SK-N-SH (cell line): ENCODE results near the gene S1PR3. TPM values are rescaled to one million over a fixed set of nuclear protein-coding genes. Genes with fewer than 3 reads are reported as not detected.

Experiments
- CTCF ChIA-PET: fragments of 300-600, 350-600 bp; formaldehyde crosslinking; extraction: SDS; loops from one replicate; lab custom pipeline; 2021; lab: Yijun Ruan, JAX
- POLR2A ChIA-PET: fragments of 350-600 bp; sonication (Branson Sonifier 250); formaldehyde crosslinking; extraction: SDS; loops from one replicate; lab custom pipeline; 2020; ENCODE audit warnings: antibody characterized with exemption, inconsistent platforms; lab: Yijun Ruan, JAX
- DNase-seq: peaks from one replicate; pipeline ENCODE4 v3.0.0; 2012
- H2AFZ ChIP-seq: fragments of 200-600 bp; sonication (generic); 2 replicates; pipeline ENCODE4 v1.8.1; 2016; ENCODE audit warnings: antibody characterized with exemption, mild to moderate bottlenecking, low read depth
- H3F3A ChIP-seq: fragments of 200-600 bp; sonication (generic); replicated peaks from 2 replicates; pipeline ENCODE3; 2016; ENCODE audit warnings: antibody characterized with exemption, mild to moderate bottlenecking; ENCODE audit not compliant: insufficient read depth
- H3K27ac ChIP-seq, 2 experiments: fragments of 200-500 bp in 1 of 2; fragments of 200-600 bp in 1 of 2; sonication (Bioruptor generic) in 1 of 2; sonication (generic), shearing (Covaris generic) in 1 of 2; 2 replicates each; pipeline versions ENCODE4 v1.5.1 to v1.6.1; 2014 to 2016; ENCODE audit warnings: low read depth in 2 of 2, inconsistent platforms in 1 of 2, low read length in 1 of 2, mild to moderate bottlenecking in 1 of 2, mixed read lengths in 1 of 2
- H3K27me3 ChIP-seq: fragments of 200-600 bp; sonication (generic), shearing (Covaris generic); 2 replicates; pipeline ENCODE4 v1.6.1; 2016; ENCODE audit warnings: mixed run types; ENCODE audit not compliant: insufficient read depth
- H3K36me3 ChIP-seq, 2 experiments: fragments of 200-500 bp in 1 of 2; fragments of 200-600 bp in 1 of 2; sonication (Bioruptor generic) in 1 of 2; sonication (generic) in 1 of 2; replicated peaks in 1 of 2; 2 replicates each; pipeline versions ENCODE3 to v1.5.1; 2014 to 2016; ENCODE audit warnings: low read length in 1 of 2, mild to moderate bottlenecking in 1 of 2; ENCODE audit not compliant: insufficient read depth in 2 of 2, control insufficient read depth in 1 of 2
- H3K4me1 ChIP-seq, 2 experiments: fragments of 200-500 bp in 1 of 2; fragments of 200-600 bp in 1 of 2; sonication (Bioruptor generic) in 1 of 2; sonication (generic), shearing (Covaris generic) in 1 of 2; 2 replicates each; pipeline versions ENCODE4 v1.5.1 to v1.6.1; 2014 to 2016; ENCODE audit warnings: low read depth in 1 of 2, low read length in 1 of 2, mixed run types in 1 of 2; ENCODE audit not compliant: insufficient read depth in 2 of 2, control insufficient read depth in 1 of 2
- H3K4me2 ChIP-seq: fragments of 200-600 bp; sonication (generic), shearing (Covaris generic); 2 replicates; pipeline ENCODE4 v1.6.1; 2017; ENCODE audit warnings: mixed run types
- H3K4me3 ChIP-seq, 2 experiments: fragments of 200-500 bp in 1 of 2; fragments of 200-600 bp in 1 of 2; sonication (Bioruptor generic) in 1 of 2; sonication (generic), shearing (Covaris generic) in 1 of 2; 2 replicates each; pipeline versions ENCODE4 v1.5.1 to v1.8.1; 2014 to 2016; ENCODE audit warnings: low read depth in 2 of 2, inconsistent platforms in 1 of 2, low read length in 1 of 2, mild to moderate bottlenecking in 1 of 2, mixed read lengths in 1 of 2, moderate library complexity in 1 of 2
- H3K79me2 ChIP-seq: fragments of 200-600 bp; sonication (generic); 2 replicates; pipeline ENCODE4 v1.8.1; 2017; ENCODE audit warnings: mild to moderate bottlenecking; ENCODE audit not compliant: insufficient read depth
- H3K9ac ChIP-seq: fragments of 200-600 bp; sonication (generic); 2 replicates; pipeline ENCODE4 v1.6.1; 2017; ENCODE audit warnings: mixed run types
- H3K9me2 ChIP-seq: fragments of 200-600 bp; sonication (generic); 2 replicates; pipeline ENCODE4 v1.6.1; 2017; ENCODE audit warnings: mixed run types
- H3K9me3 ChIP-seq: fragments of 200-600 bp; sonication (generic); 2 replicates; pipeline ENCODE4 v1.6.1; 2017; ENCODE audit warnings: mixed run types, mild to moderate bottlenecking, moderate library complexity
- H4K20me1 ChIP-seq: fragments of 200-600 bp; sonication (generic); 2 replicates; pipeline ENCODE4 v1.6.1; 2017; ENCODE audit warnings: mild to moderate bottlenecking, mixed run types; ENCODE audit not compliant: insufficient read depth
- EP300 ChIP-seq, 2 experiments: IDR thresholded peaks; 2 replicates each; pipeline versions ENCODE4 v1.4.0 to v1.6.1; 2012; ENCODE audit warnings: borderline replicate concordance in 1 of 2, low read depth in 1 of 2, low read length in 1 of 2
- FOXM1 ChIP-seq: IDR thresholded peaks from 2 replicates; pipeline ENCODE4 v1.4.0; 2012; ENCODE audit warnings: low read depth, mild to moderate bottlenecking
- GABPA ChIP-seq: IDR thresholded peaks from 2 replicates; pipeline ENCODE4 v1.4.0; 2012; ENCODE audit warnings: low read depth, mild to moderate bottlenecking
- JUND ChIP-seq: IDR thresholded peaks from 2 replicates; pipeline ENCODE4 v1.4.0; 2012
- NFIC ChIP-seq: IDR thresholded peaks from 2 replicates; pipeline ENCODE4 v1.4.0; 2012; ENCODE audit warnings: borderline replicate concordance
- RAD21 ChIP-seq: IDR thresholded peaks from 2 replicates; pipeline ENCODE4 v1.6.1; 2012; ENCODE audit warnings: mild to moderate bottlenecking, low read length
- SMC3 ChIP-seq: IDR thresholded peaks from 2 replicates; pipeline ENCODE4 v1.6.1; 2012; ENCODE audit warnings: low read depth, low read length, improper control_type of control experiment
- TAF1 ChIP-seq: IDR thresholded peaks from 2 replicates; pipeline ENCODE4 v1.6.1; 2012; ENCODE audit warnings: low read depth, mild to moderate bottlenecking, low read length, moderate library complexity, borderline replicate concordance
- TCF12 ChIP-seq: IDR thresholded peaks from 2 replicates; pipeline ENCODE4 v1.4.0; 2012
- WGBS: methylation state at CpG from one replicate; pipeline ENCODE4 v1.1.6; 2017; ENCODE audit warnings: low lambda C conversion rate; 5-methylcytosine and 5-hydroxymethylcytosine counted together
- polyA plus RNA-seq, 3 experiments: library from polyadenylated mRNA; depleted of rRNA; stranded (reverse); fragments of >200 nt; gene quantifications; 2 replicates each; pipeline ENCODE4 v1.2.3, GENCODE V29; 2012
- TF ChIP-seq, protein P1 (sequence below): fragments of 150-350 bp; IDR thresholded peaks from 2 replicates; pipeline ENCODE4 v1.6.1; 2017; ENCODE audit warnings: antibody characterized with exemption, low read length, low read depth, borderline replicate concordance
- TF ChIP-seq, protein P2 (sequence below): IDR thresholded peaks from 2 replicates; pipeline ENCODE4 v1.4.0; 2012; ENCODE audit warnings: low read depth, borderline replicate concordance
- TF ChIP-seq, protein P3 (sequence below): IDR thresholded peaks from 2 replicates; pipeline ENCODE4; 2012
- TF ChIP-seq, protein P4 (sequence below): fragments of 200-600 bp; sonication (generic); IDR thresholded peaks from 2 replicates; pipeline ENCODE4 v1.6.1; 2017; ENCODE audit warnings: antibody characterized with exemption, mild to moderate bottlenecking, moderate library complexity

Gene S1PR3
- polyA plus RNA-seq, 1 of the 3 experiments (the other 2 are of a cell fraction): 2.5 TPM

- POLR2A ChIA-PET: no interaction called here
- H3K4me3 ChIP-seq: no peak overlapping the region
- no peaks in the 10 kb centered on the region for H3K9me3 ChIP-seq
- DNase-seq: no peak
- no peak overlapping the region for H2AFZ ChIP-seq
- 77% methylated on average over 5 of the region's 5 CpGs for WGBS
- H3K4me1 ChIP-seq: no peaks in the 10 kb centered on the region; a peak in 1 of 4 replicates
- no peaks in the 10 kb centered on the region for H3K79me2 ChIP-seq
- CTCF ChIA-PET: no interaction called here
- no peak overlapping the region for H3K4me2 ChIP-seq
- peaks cover 3% of the 10 kb centered on the region for H3F3A ChIP-seq
- no peaks in the 10 kb centered on the region for H3K36me3 ChIP-seq
- H3K27ac ChIP-seq: no peak overlapping the region
- no peaks in the 10 kb centered on the region for H3K9me2 ChIP-seq
- H3K27me3 ChIP-seq: no peaks in the 10 kb centered on the region; the same call in 1 of the 2 replicates
- H3K9ac ChIP-seq: no peak overlapping the region
- TF ChIP-seq, protein P1, sequence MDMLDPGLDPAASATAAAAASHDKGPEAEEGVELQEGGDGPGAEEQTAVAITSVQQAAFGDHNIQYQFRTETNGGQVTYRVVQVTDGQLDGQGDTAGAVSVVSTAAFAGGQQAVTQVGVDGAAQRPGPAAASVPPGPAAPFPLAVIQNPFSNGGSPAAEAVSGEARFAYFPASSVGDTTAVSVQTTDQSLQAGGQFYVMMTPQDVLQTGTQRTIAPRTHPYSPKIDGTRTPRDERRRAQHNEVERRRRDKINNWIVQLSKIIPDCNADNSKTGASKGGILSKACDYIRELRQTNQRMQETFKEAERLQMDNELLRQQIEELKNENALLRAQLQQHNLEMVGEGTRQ: no peak
- TF ChIP-seq NFIC (no peak), FOXM1 (no peak), TAF1 (no peak), SMC3 (no peak), TCF12 (no peak), GABPA (no peak)
- TF ChIP-seq, protein P2, sequence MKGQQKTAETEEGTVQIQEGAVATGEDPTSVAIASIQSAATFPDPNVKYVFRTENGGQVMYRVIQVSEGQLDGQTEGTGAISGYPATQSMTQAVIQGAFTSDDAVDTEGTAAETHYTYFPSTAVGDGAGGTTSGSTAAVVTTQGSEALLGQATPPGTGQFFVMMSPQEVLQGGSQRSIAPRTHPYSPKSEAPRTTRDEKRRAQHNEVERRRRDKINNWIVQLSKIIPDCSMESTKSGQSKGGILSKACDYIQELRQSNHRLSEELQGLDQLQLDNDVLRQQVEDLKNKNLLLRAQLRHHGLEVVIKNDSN: no peak
- TF ChIP-seq, protein P3, sequence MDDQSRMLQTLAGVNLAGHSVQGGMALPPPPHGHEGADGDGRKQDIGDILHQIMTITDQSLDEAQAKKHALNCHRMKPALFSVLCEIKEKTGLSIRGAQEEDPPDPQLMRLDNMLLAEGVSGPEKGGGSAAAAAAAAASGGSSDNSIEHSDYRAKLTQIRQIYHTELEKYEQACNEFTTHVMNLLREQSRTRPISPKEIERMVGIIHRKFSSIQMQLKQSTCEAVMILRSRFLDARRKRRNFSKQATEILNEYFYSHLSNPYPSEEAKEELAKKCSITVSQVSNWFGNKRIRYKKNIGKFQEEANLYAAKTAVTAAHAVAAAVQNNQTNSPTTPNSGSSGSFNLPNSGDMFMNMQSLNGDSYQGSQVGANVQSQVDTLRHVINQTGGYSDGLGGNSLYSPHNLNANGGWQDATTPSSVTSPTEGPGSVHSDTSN: no peak
- TF ChIP-seq, protein P4, sequence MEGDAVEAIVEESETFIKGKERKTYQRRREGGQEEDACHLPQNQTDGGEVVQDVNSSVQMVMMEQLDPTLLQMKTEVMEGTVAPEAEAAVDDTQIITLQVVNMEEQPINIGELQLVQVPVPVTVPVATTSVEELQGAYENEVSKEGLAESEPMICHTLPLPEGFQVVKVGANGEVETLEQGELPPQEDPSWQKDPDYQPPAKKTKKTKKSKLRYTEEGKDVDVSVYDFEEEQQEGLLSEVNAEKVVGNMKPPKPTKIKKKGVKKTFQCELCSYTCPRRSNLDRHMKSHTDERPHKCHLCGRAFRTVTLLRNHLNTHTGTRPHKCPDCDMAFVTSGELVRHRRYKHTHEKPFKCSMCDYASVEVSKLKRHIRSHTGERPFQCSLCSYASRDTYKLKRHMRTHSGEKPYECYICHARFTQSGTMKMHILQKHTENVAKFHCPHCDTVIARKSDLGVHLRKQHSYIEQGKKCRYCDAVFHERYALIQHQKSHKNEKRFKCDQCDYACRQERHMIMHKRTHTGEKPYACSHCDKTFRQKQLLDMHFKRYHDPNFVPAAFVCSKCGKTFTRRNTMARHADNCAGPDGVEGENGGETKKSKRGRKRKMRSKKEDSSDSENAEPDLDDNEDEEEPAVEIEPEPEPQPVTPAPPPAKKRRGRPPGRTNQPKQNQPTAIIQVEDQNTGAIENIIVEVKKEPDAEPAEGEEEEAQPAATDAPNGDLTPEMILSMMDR: no peak
- H4K20me1 ChIP-seq: no peaks in the 10 kb centered on the region
Measured at GRCh38 chr9:88976890-88977257, 14.4 kb upstream of the S1PR3 start.

GRCh38 chr9:88978034-88978433 is 13.2 kb upstream of the S1PR3 start:
- POLR2A ChIA-PET: no interaction called here

More at GRCh38 chr9:88978034-88978433, 13.2 kb upstream of the S1PR3 start:
- Histone ChIP-seq H3K27ac (no peak overlapping the region), H2AFZ (no peak overlapping the region), H3K9ac (no peak overlapping the region), H3K4me2 (no peak overlapping the region), H3K4me1 (no peaks in the 10 kb centered on the region; a peak in 1 of 4 replicates), H3K36me3 (no peaks in the 10 kb centered on the region), H3K27me3 (no peaks in the 10 kb centered on the region; the same call in 1 of the 2 replicates), H3K4me3 (no peak overlapping the region), H4K20me1 (no peaks in the 10 kb centered on the region), H3K79me2 (no peaks in the 10 kb centered on the region), H3K9me2 (no peaks in the 10 kb centered on the region), H3F3A (peaks cover 3% of the 10 kb centered on the region), H3K9me3 (no peaks in the 10 kb centered on the region)
- TF ChIP-seq, protein P1: no peak
- TF ChIP-seq JUND (no peak), EP300 (IDR thresholded peaks at IDR 0.05; ENCODE audit: borderline replicate concordance in 1 of 2, low read depth in 1 of 2, low read length in 1 of 2) (no peak), RAD21 (no peak)
- no peak for DNase-seq
- WGBS: 73% methylated on average over 5 of the region's 5 CpGs
- CTCF ChIA-PET: interaction anchor here (0.6 kb wide), 1 partner anchor 22 kb away, joined by 3 read pairs; no protein-coding TSS in a partner anchor
